A673 (cell line): Measurements from ENCODE around the gene SIRPD. TPM values are rescaled to one million over a fixed set of nuclear protein-coding genes. Genes with fewer than 3 reads are reported as not detected.
A peak's percentile ranks its signal among the peaks of the same experiment; 100 is the strongest.

Experiments
- BruUV-seq: library from RNA; stranded (reverse); fragments of 400-500 nt; replicated peaks from 2 replicates; lab custom pipeline; 2021; lab: Mats Ljungman, UMichigan
- CTCF ChIA-PET: fragments of 300-600 bp; sonication (Branson Sonifier 250); formaldehyde crosslinking; loops from one replicate; lab custom pipeline; 2022; ENCODE audit warnings: antibody characterized with exemption; lab: Charles Lee
- POLR2A ChIA-PET: fragments of 300-600 bp; sonication (Branson Sonifier 250); formaldehyde crosslinking; loops from one replicate; lab custom pipeline; 2022; ENCODE audit warnings: antibody characterized with exemption; ENCODE audit not compliant: low non-redundant PET; lab: Charles Lee
- DNase-seq: peaks from one replicate; pipeline ENCODE4 v3.0.0-alpha.2; 2015; ENCODE audit warnings: low spot score
- H3K27ac ChIP-seq: fragments of 200-600 bp; sonication (generic); 2 replicates; pipeline ENCODE4 v1.5.1; 2016; ENCODE audit warnings: mixed run types, low read depth, mild to moderate bottlenecking, mixed read lengths, antibody characterized with exemption, low read length; ENCODE audit not compliant: poor library complexity, severe bottlenecking
- H3K27me3 ChIP-seq: fragments of 200-600 bp; sonication (generic); replicated peaks from 2 replicates; pipeline ENCODE4 v1.6.1; 2017; ENCODE audit warnings: mixed run types, low read depth, mild to moderate bottlenecking, mixed read lengths, antibody characterized with exemption, low read length; ENCODE audit not compliant: insufficient read depth, poor library complexity
- H3K36me3 ChIP-seq: fragments of 200-600 bp; sonication (generic); 2 replicates; pipeline ENCODE4 v1.6.1; 2016; ENCODE audit warnings: mixed run types, mild to moderate bottlenecking, mixed read lengths, antibody characterized with exemption, low read length; ENCODE audit not compliant: insufficient read depth, poor library complexity, severe bottlenecking
- H3K4me1 ChIP-seq: fragments of 200-600 bp; sonication (generic); 2 replicates; pipeline ENCODE4 v1.6.1; 2017; ENCODE audit warnings: mixed run types, mild to moderate bottlenecking, mixed read lengths, antibody characterized with exemption, low read length; ENCODE audit not compliant: insufficient read depth, poor library complexity, severe bottlenecking
- H3K4me3 ChIP-seq: fragments of 200-600 bp; sonication (generic); 2 replicates; pipeline ENCODE4 v1.5.1; 2016; ENCODE audit warnings: low read depth, mixed run types, mild to moderate bottlenecking, mixed read lengths, low read length; ENCODE audit not compliant: poor library complexity, severe bottlenecking
- H3K9me3 ChIP-seq: fragments of 200-600 bp; sonication (generic); 2 replicates; pipeline ENCODE4 v1.6.1; 2016; ENCODE audit warnings: mixed run types, low read depth, mild to moderate bottlenecking, mixed read lengths, antibody characterized with exemption, low read length; ENCODE audit not compliant: poor library complexity, severe bottlenecking
- CTCF ChIP-seq: fragments of 300-800, 200-600 bp; sonication (generic); conservative IDR thresholded peaks from 2 replicates; pipeline ENCODE4 v1.5.1; 2017; ENCODE audit warnings: low read depth, mild to moderate bottlenecking, antibody characterized with exemption, low read length, moderate library complexity, mixed read lengths
- EZH2 ChIP-seq: fragments of 200-600 bp; sonication (generic); IDR thresholded peaks from 2 replicates; pipeline ENCODE4 v1.6.1; 2017; ENCODE audit warnings: borderline replicate concordance, low read depth, mild to moderate bottlenecking, mixed read lengths, antibody characterized with exemption, low read length; ENCODE audit not compliant: poor library complexity, severe bottlenecking
- intact Hi-C: fragments of 100-400 bp; cut with micrococcal nuclease; formaldehyde crosslinking; loops from one replicate; pipeline ENCODE4 v1.10.0; 2022; ENCODE audit not compliant: unreplicated experiment
- total RNA-seq: library from RNA; stranded (reverse); gene quantifications from 2 replicates; pipeline ENCODE4 v1.2.3, GENCODE V29; 2021

SIRPD gene
- total RNA-seq, 1 experiment from 2014 or later = not detected

GRCh38 chr20:1526896-1527295 is 30.6 kb downstream of the SIRPD start:
- no TSS peak for BruUV-seq
- ChIA-PET CTCF (no interaction called here), POLR2A (no interaction called here)
- peak; percentile 63 for DNase-seq
- Histone ChIP-seq H3K9me3 (no peaks in the 10 kb centered on the region), H3K27ac (no peak overlapping the region), H3K4me1 (peaks cover 13% of the 10 kb centered on the region), H3K27me3 (no peaks in the 10 kb centered on the region), H3K36me3 (no peaks in the 10 kb centered on the region), H3K4me3 (no peak overlapping the region)
- TF ChIP-seq CTCF (no peak), EZH2 (no peak)
- intact Hi-C loops = no loop called here

- Histone ChIP-seq H3K9me3 (no peaks in the 10 kb centered on the region), H3K4me3 (no peak overlapping the region), H3K4me1 (peaks cover 13% of the 10 kb centered on the region), H3K27ac (no peak overlapping the region), H3K27me3 (no peaks in the 10 kb centered on the region), H3K36me3 (no peaks in the 10 kb centered on the region)
- DNase-seq = no peak
- intact Hi-C loops = no loop called here
- CTCF ChIA-PET = no interaction called here
- BruUV-seq = no TSS peak
- no peak for TF ChIP-seq CTCF
- TF ChIP-seq EZH2 = no peak
- POLR2A ChIA-PET = no interaction called here
Observed at GRCh38 chr20:1526310-1526709, 31.2 kb downstream of the SIRPD start.

- DNase-seq = peak; percentile 84
- ChIA-PET POLR2A (no interaction called here), CTCF (no interaction called here)
- no peaks in the 10 kb centered on the region for H3K27me3 ChIP-seq
- H3K9me3 ChIP-seq = no peaks in the 10 kb centered on the region
- BruUV-seq = no TSS peak
- intact Hi-C loops = no loop called here
- no peaks in the 10 kb centered on the region for H3K36me3 ChIP-seq
- H3K4me3 ChIP-seq = no peak overlapping the region
- no peak overlapping the region for H3K27ac ChIP-seq
- TF ChIP-seq CTCF (no peak), EZH2 (no peak)
- peaks cover 13% of the 10 kb centered on the region for H3K4me1 ChIP-seq
Observed at GRCh38 chr20:1524004-1524403, 33.5 kb downstream of the SIRPD start.
